ENCODE data around the gene SCEL. TPM values are rescaled to one million over a fixed set of nuclear protein-coding genes. Genes with fewer than 3 reads are reported as not detected.

SCEL gene
- total RNA-seq, 2 experiments from 2014 or later, result not detected

- Histone ChIP-seq H3K4me1 (ENCODE audit: insufficient read depth, low read length, poor library complexity, severe bottlenecking) (no peaks in the 10 kb centered on the region), H3K79me2 (ENCODE audit: insufficient read depth, low read depth, low read length) (no peaks in the 10 kb centered on the region), H3K36me3 (ENCODE audit: insufficient read depth, low read length) (no peaks in the 10 kb centered on the region), H3K4me3 (ENCODE audit: low read depth, low read length, poor library complexity, severe bottlenecking) (no peak overlapping the region), H3K4me2 (ENCODE audit: low read length) (no peak overlapping the region), H2AFZ (ENCODE audit: low read length) (no peak overlapping the region), H3K9me3 (ENCODE audit: low read length) (no peaks in the 10 kb centered on the region), H3K9me2 (ENCODE audit: insufficient read depth, low read length) (no peaks in the 10 kb centered on the region), H4K20me1 (ENCODE audit: insufficient read depth, low read length) (no peaks in the 10 kb centered on the region), H3K27ac (ENCODE audit: low read depth, low read length, poor library complexity, severe bottlenecking) (no peak overlapping the region)
- TF ChIP-seq EZH2phosphoT487 (IDR thresholded peaks at IDR 0.05; ENCODE audit: borderline replicate concordance, low read depth, low read length), result no peak
- DNase-seq (ENCODE audit: low spot score), result no peak
- POLR2A ChIA-PET, result no interaction called here
- intact Hi-C loops (cut with micrococcal nuclease; ENCODE audit: unreplicated experiment), result no loop called here
- no TSS peak for BruUV-seq (replicated peaks)
- CTCF ChIA-PET (ENCODE audit: unreplicated experiment), result no interaction called here
These were observed 88.3 kb downstream of the SCEL start for GRCh38 chr13:77623806-77624205.

- no peak overlapping the region for H3K4me3 ChIP-seq (ENCODE audit: low read depth, low read length, poor library complexity, severe bottlenecking)
- no peaks in the 10 kb centered on the region for H4K20me1 ChIP-seq (ENCODE audit: insufficient read depth, low read length)
- no peaks in the 10 kb centered on the region for H3K36me3 ChIP-seq (ENCODE audit: insufficient read depth, low read length)
- POLR2A ChIA-PET, result interaction anchor here (0.7 to 1.2 kb wide), 4 partner anchors 10 to 592 kb away, joined by 3 to 4 read pairs (median 3); no protein-coding TSS in a partner anchor
- no peak overlapping the region for H3K4me2 ChIP-seq (ENCODE audit: low read length)
- no peaks in the 10 kb centered on the region for H3K79me2 ChIP-seq (ENCODE audit: insufficient read depth, low read depth, low read length)
- H3K9me3 ChIP-seq (ENCODE audit: low read length), result no peaks in the 10 kb centered on the region
- H3K9me2 ChIP-seq (ENCODE audit: insufficient read depth, low read length), result no peaks in the 10 kb centered on the region
- BruUV-seq (replicated peaks), result no TSS peak
- DNase-seq (ENCODE audit: low spot score), result no peak
- no peak for TF ChIP-seq EZH2phosphoT487 (IDR thresholded peaks at IDR 0.05; ENCODE audit: borderline replicate concordance, low read depth, low read length)
- TF ChIP-seq CTCF (conservative IDR thresholded peaks at IDR 0.05; ENCODE audit: low read length), result no peak
- no peaks in the 10 kb centered on the region for H3K4me1 ChIP-seq (ENCODE audit: insufficient read depth, low read length, poor library complexity, severe bottlenecking)
- intact Hi-C loops (cut with micrococcal nuclease; ENCODE audit: unreplicated experiment), result no loop called here
- H2AFZ ChIP-seq (ENCODE audit: low read length), result no peak overlapping the region
- CTCF ChIA-PET (ENCODE audit: unreplicated experiment), result no interaction called here
- no peak overlapping the region for H3K27ac ChIP-seq (ENCODE audit: low read depth, low read length, poor library complexity, severe bottlenecking)
These were observed 92.7 kb downstream of the SCEL start for GRCh38 chr13:77628170-77628569.

DNA sequence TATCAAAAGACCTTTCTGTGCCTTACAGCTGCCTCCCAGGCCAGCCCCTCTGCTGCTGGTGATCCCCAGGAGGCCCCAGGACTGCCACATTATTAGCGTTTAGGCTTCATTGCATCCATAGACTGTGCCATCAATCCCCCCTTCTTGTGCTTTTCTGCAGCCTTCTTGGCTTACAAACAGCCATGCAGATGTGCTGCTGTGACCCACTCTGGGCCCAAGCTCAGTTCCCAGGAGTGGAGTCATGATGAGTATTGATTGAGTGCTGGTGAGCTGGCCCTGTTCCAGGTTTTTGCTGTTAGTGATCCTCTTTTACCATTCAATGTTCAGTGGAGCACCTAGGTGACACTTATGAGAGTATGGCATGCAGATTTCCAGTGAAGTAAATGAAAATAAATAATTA is 102.1 kb downstream of the SCEL start:
- Histone ChIP-seq H2AFZ (ENCODE audit: low read length) (no peak overlapping the region), H3K27ac (ENCODE audit: low read depth, low read length, poor library complexity, severe bottlenecking) (no peak overlapping the region), H4K20me1 (ENCODE audit: insufficient read depth, low read length) (no peaks in the 10 kb centered on the region), H3K4me1 (ENCODE audit: insufficient read depth, low read length, poor library complexity, severe bottlenecking) (no peaks in the 10 kb centered on the region), H3K79me2 (ENCODE audit: insufficient read depth, low read depth, low read length) (no peaks in the 10 kb centered on the region), H3K9me2 (ENCODE audit: insufficient read depth, low read length) (no peaks in the 10 kb centered on the region), H3K36me3 (ENCODE audit: insufficient read depth, low read length) (no peaks in the 10 kb centered on the region), H3K9me3 (ENCODE audit: low read length) (no peaks in the 10 kb centered on the region), H3K4me2 (ENCODE audit: low read length) (no peak overlapping the region), H3K4me3 (ENCODE audit: low read depth, low read length, poor library complexity, severe bottlenecking) (no peak overlapping the region)
- no peak for DNase-seq (ENCODE audit: low spot score)
- POLR2A ChIA-PET, result no interaction called here
- no peak for TF ChIP-seq EZH2phosphoT487 (IDR thresholded peaks at IDR 0.05; ENCODE audit: borderline replicate concordance, low read depth, low read length)
- no peak for TF ChIP-seq CTCF (conservative IDR thresholded peaks at IDR 0.05; ENCODE audit: low read length)
- CTCF ChIA-PET (ENCODE audit: unreplicated experiment), result no interaction called here
- intact Hi-C loops (cut with micrococcal nuclease; ENCODE audit: unreplicated experiment), result no loop called here
- no TSS peak for BruUV-seq (replicated peaks)
